ENCODE data around the gene RAB18. TPM values are rescaled to one million over a fixed set of nuclear protein-coding genes. Genes with fewer than 3 reads are reported as not detected.
"Not testable (repeated sequence)": the region's sequence is repeated elsewhere in the genome, so short reads cannot be mapped to it uniquely, and the experiment has no call there.

The RAB18 gene
- total and polyA plus RNA-seq, 10 of the 15 experiments (the other 5 are each of a cell fraction or from before 2014, with no cell fraction given): 13.4 to 98.8 (median 42.1) TPM

- SMC1A ChIA-PET (ENCODE audit: uncharacterized antibody, unreplicated experiment); intact Hi-C loops (cut with micrococcal nuclease; ENCODE audit: unreplicated experiment); ATAC-seq: not testable (repeated sequence)
Measured at GRCh38 chr10:27465596-27465995, 38.5 kb upstream of the RAB18 start.

GRCh38 chr10:27470885-27471284, 33.2 kb upstream of the RAB18 start:
- Histone ChIP-seq H3K36me3 (ENCODE audit: control insufficient read depth in 2 of 2, insufficient read depth in 2 of 2, low read length in 1 of 2) (no peaks in the 10 kb centered on the region), H3K9me3 (replicated peaks; ENCODE audit: control insufficient read depth, insufficient read depth, low read length) (no peaks in the 10 kb centered on the region), H3K9ac (ENCODE audit: control insufficient read depth, insufficient read depth, low read length) (no peak overlapping the region), H3K4me3 (no peak overlapping the region), H3K4me1 (ENCODE audit: control insufficient read depth, insufficient read depth, low read length) (no peaks in the 10 kb centered on the region), H3K27me3 (replicated peaks in 1 of 2; ENCODE audit: control insufficient read depth in 2 of 2, insufficient read depth in 2 of 2, low read length in 1 of 2) (no peaks in the 10 kb centered on the region; a peak in 2 of 4 replicates), H3K4me2 (ENCODE audit: control insufficient read depth, insufficient read depth) (no peak overlapping the region), H3K79me2 (ENCODE audit: control insufficient read depth, insufficient read depth, low read length) (no peaks in the 10 kb centered on the region), H4K20me1 (ENCODE audit: control insufficient read depth, insufficient read depth) (no peaks in the 10 kb centered on the region), H3K27ac (ENCODE audit: control insufficient read depth, insufficient read depth) (no peak overlapping the region), H2AFZ (ENCODE audit: control insufficient read depth, low read depth, low read length) (no peak overlapping the region)
- FAIRE-seq: no peak
- ChIA-PET POLR2A (no interaction called here), SMC1A (ENCODE audit: uncharacterized antibody, unreplicated experiment) (interaction anchor here (0.6 kb wide), 1 partner anchor 99 kb away, joined by 4 read pairs; no protein-coding TSS in a partner anchor), RAD21 (ENCODE audit: unreplicated experiment) (no interaction called here), CTCF (interaction anchor here (1.2 kb wide), 1 partner anchor 17 kb away, joined by 3 read pairs; no protein-coding TSS in a partner anchor)
- DNase-seq (ENCODE audit: low read depth, low spot score): no peak
- in situ Hi-C loops (cut with MboI): no loop called here
- no TSS peak for BruUV-seq (replicated peaks)
- no peak for ATAC-seq
- TF ChIP-seq CBX3 (IDR thresholded peaks at IDR 0.05; ENCODE audit: borderline replicate concordance, low read depth) (no peak), BCL11A (IDR thresholded peaks at IDR 0.05; ENCODE audit: low read depth, low read length) (no peak), CREB1 (IDR thresholded peaks at IDR 0.05; ENCODE audit: low read depth) (no peak), BMI1 (IDR thresholded peaks at IDR 0.05; ENCODE audit: borderline replicate concordance) (no peak), MXI1 (IDR thresholded peaks at IDR 0.05; ENCODE audit: low read depth, low read length) (no peak), EGR1 (IDR thresholded peaks at IDR 0.05; ENCODE audit: borderline replicate concordance in 1 of 2, low read depth in 2 of 2, low read length in 2 of 2) (no peak), NFYA (IDR thresholded peaks at IDR 0.05; ENCODE audit: borderline replicate concordance, low read depth, low read length) (no peak), PBX3 (IDR thresholded peaks at IDR 0.05; ENCODE audit: insufficient replicate concordance, low read depth, low read length) (no peak), HDAC2 (IDR thresholded peaks at IDR 0.05) (no peak)
- 27% methylated on average over 5 of the region's 5 CpGs for WGBS (ENCODE audit: insufficient coverage, insufficient replicate concordance, low lambda C conversion rate, missing lambda C conversion rate)
- intact Hi-C loops (cut with micrococcal nuclease; ENCODE audit: unreplicated experiment): no loop called here

More at GRCh38 chr10:27465596-27465995, 38.5 kb upstream of the RAB18 start:
- 70% methylated on average over 8 of the region's 9 CpGs for WGBS (ENCODE audit: insufficient coverage, insufficient replicate concordance, low lambda C conversion rate, missing lambda C conversion rate)
- DNase-seq (ENCODE audit: low read depth, low spot score); H2AFZ ChIP-seq (ENCODE audit: control insufficient read depth, low read depth, low read length); H3K27ac ChIP-seq (ENCODE audit: control insufficient read depth, insufficient read depth); H3K4me2 ChIP-seq (ENCODE audit: control insufficient read depth, insufficient read depth); H3K36me3 ChIP-seq (ENCODE audit: control insufficient read depth in 2 of 2, insufficient read depth in 2 of 2, low read length in 1 of 2); H3K4me1 ChIP-seq (ENCODE audit: control insufficient read depth, insufficient read depth, low read length); H3K9me3 ChIP-seq (replicated peaks; ENCODE audit: control insufficient read depth, insufficient read depth, low read length); BruUV-seq (replicated peaks); H3K9ac ChIP-seq (ENCODE audit: control insufficient read depth, insufficient read depth, low read length); RAD21 ChIA-PET (ENCODE audit: unreplicated experiment); H3K79me2 ChIP-seq (ENCODE audit: control insufficient read depth, insufficient read depth, low read length); H3K27me3 ChIP-seq (replicated peaks in 1 of 2; ENCODE audit: control insufficient read depth in 2 of 2, insufficient read depth in 2 of 2, low read length in 1 of 2); FAIRE-seq; POLR2A ChIA-PET; H4K20me1 ChIP-seq (ENCODE audit: control insufficient read depth, insufficient read depth); CTCF ChIA-PET; H3K4me3 ChIP-seq: not testable (repeated sequence)
- in situ Hi-C loops (cut with MboI): loop anchor here (10.0 kb wide), 1 partner anchor 1691 kb away; no protein-coding TSS in a partner anchor

Measured in GM12878 (cell line).